ENCODE data around the gene EPHA3.

The EPHA3 gene

DNA sequence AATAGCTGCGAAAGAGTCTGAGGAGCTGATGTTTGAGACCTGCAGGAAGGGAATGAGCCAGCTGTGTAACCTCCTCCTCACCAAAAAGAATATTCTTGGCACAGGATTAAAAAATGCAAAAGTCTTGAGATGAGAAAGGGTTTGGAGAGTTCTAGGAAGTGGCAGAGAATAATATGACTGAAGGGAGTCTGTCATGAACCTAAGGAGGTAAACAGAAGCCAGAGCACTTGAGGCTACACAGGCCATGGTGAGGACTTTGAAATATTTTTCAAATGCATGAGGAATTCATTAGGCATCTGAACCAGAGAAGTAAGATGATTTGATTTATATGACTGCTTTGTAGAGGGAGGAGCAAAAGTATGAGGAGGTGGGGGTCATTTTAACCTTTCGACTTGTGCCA, 347.8 kb downstream of the EPHA3 start:
- TF ChIP-seq, protein P1, sequence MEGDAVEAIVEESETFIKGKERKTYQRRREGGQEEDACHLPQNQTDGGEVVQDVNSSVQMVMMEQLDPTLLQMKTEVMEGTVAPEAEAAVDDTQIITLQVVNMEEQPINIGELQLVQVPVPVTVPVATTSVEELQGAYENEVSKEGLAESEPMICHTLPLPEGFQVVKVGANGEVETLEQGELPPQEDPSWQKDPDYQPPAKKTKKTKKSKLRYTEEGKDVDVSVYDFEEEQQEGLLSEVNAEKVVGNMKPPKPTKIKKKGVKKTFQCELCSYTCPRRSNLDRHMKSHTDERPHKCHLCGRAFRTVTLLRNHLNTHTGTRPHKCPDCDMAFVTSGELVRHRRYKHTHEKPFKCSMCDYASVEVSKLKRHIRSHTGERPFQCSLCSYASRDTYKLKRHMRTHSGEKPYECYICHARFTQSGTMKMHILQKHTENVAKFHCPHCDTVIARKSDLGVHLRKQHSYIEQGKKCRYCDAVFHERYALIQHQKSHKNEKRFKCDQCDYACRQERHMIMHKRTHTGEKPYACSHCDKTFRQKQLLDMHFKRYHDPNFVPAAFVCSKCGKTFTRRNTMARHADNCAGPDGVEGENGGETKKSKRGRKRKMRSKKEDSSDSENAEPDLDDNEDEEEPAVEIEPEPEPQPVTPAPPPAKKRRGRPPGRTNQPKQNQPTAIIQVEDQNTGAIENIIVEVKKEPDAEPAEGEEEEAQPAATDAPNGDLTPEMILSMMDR (IDR thresholded peaks at IDR 0.05; ENCODE audit: extremely low read depth, insufficient read depth, missing control alignments), result no peak
- in situ Hi-C loops (cut with MboI; ENCODE audit: low pct_unique_long_range_greater_than_20kb, low sequenced_read_pairs, unreplicated experiment), result no loop called here
- DNase-seq (ENCODE audit: low spot score), result no peak

DNA sequence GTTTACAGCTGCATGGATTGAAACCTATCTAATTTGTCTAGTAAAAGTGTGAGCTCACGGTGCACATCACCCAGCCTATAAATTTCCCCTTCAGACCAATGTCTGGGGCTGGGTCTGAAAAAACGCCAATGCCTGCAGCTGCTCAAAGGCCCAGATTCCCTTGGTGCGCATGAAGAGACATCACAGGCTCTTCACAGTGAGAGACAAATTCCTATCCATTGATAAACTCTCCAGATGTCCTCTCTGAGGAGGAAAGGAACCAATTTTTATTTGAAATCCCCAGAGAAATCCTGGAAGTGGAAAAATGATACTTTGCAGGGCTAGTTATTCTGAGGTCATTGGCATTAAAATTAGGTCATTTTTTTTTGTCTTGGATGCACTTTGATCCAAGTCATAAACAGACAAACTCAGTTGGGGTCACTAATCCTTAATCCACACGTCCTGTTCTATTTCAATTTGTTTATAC, 360.5 kb downstream of the EPHA3 start:
- in situ Hi-C loops (cut with MboI; ENCODE audit: low pct_unique_long_range_greater_than_20kb, low sequenced_read_pairs, unreplicated experiment), result no loop called here
- DNase-seq (ENCODE audit: low spot score), result no peak
- TF ChIP-seq, protein P1 (IDR thresholded peaks at IDR 0.05; ENCODE audit: extremely low read depth, insufficient read depth, missing control alignments), result no peak

DNA sequence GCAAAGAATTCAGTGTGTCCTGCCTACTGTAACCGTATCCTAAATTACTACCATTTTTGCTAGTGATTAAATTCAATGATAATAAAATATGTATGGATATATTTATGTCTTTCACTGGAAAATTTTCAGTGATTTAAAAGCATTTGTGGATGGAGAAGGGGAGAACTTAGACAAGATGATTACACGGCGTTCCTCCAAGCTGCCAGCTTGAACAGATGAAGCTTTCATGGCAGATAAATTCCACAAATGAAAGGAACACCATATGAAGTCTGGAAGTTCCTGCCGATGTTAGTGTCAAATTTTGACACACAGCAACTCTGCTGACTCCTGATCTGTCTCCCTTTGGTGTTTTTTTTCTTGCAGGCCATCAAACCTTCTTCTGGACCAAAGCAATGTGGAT, 364.7 kb downstream of the EPHA3 start:
- TF ChIP-seq, protein P1 (IDR thresholded peaks at IDR 0.05; ENCODE audit: extremely low read depth, insufficient read depth, missing control alignments), result no peak
- in situ Hi-C loops (cut with MboI; ENCODE audit: low pct_unique_long_range_greater_than_20kb, low sequenced_read_pairs, unreplicated experiment), result no loop called here
- DNase-seq (ENCODE audit: low spot score), result no peak

GRCh38 chr3:89474333-89475130, 367.1 kb downstream of the EPHA3 start:
- DNase-seq (ENCODE audit: low spot score), result no peak
- in situ Hi-C loops (cut with MboI; ENCODE audit: low pct_unique_long_range_greater_than_20kb, low sequenced_read_pairs, unreplicated experiment), result no loop called here
- TF ChIP-seq, protein P1 (IDR thresholded peaks at IDR 0.05; ENCODE audit: extremely low read depth, insufficient read depth, missing control alignments), result no peak

DNA sequence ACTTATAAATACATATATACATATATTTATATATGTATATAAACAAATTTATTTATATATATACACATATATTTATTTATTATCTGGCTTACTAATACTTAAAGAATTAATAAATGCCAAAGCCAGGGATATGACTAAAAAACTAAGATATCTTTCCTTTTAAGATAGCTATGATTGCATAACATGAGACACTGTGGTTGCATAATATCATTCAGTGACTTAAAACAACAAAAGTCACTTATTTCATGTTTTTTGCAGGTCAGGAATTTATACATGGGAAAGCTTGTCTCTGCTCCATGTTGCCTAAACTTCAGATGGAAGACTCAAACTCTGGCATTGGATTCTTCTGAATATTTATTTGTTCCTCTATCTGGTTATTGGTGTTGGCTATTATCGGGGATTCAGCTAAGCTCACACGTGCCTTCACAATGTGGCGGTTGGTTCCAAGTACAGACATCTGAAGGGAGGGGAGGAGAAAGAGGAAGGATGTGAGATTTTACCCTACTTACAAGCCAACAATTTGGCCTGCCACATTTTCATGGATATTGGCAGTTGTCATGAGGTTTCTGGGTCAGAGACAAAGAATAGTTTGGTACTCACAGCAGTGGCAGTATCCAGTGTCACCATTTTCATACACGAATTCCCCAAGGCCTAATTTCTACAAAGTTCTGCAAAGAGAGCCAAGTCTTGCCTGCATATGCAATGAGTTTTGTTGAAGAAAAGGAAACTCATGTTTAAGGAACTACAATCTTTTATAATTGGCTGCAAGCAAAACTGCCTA, 381.6 kb downstream of the EPHA3 start:
- in situ Hi-C loops (cut with MboI; ENCODE audit: low pct_unique_long_range_greater_than_20kb, low sequenced_read_pairs, unreplicated experiment), result no loop called here
- TF ChIP-seq, protein P1 (IDR thresholded peaks at IDR 0.05; ENCODE audit: extremely low read depth, insufficient read depth, missing control alignments), result no peak

GRCh38 chr3:89490129-89490528, 382.7 kb downstream of the EPHA3 start:
- in situ Hi-C loops (cut with MboI; ENCODE audit: low pct_unique_long_range_greater_than_20kb, low sequenced_read_pairs, unreplicated experiment), result no loop called here
- TF ChIP-seq, protein P1 (IDR thresholded peaks at IDR 0.05; ENCODE audit: extremely low read depth, insufficient read depth, missing control alignments), result no peak
- no peak for DNase-seq (ENCODE audit: low spot score)

More for the DNA sequence above, 381.6 kb downstream of the EPHA3 start:
- no peak for DNase-seq (ENCODE audit: low spot score)

Measured in GM13977 (cell line).